ENCODE results near the gene BTN1A1. TPM values are rescaled to one million over a fixed set of nuclear protein-coding genes. Genes with fewer than 3 reads are reported as not detected.

The BTN1A1 gene
- total RNA-seq, 4 donors from 2014 or later: not detected

DNA sequence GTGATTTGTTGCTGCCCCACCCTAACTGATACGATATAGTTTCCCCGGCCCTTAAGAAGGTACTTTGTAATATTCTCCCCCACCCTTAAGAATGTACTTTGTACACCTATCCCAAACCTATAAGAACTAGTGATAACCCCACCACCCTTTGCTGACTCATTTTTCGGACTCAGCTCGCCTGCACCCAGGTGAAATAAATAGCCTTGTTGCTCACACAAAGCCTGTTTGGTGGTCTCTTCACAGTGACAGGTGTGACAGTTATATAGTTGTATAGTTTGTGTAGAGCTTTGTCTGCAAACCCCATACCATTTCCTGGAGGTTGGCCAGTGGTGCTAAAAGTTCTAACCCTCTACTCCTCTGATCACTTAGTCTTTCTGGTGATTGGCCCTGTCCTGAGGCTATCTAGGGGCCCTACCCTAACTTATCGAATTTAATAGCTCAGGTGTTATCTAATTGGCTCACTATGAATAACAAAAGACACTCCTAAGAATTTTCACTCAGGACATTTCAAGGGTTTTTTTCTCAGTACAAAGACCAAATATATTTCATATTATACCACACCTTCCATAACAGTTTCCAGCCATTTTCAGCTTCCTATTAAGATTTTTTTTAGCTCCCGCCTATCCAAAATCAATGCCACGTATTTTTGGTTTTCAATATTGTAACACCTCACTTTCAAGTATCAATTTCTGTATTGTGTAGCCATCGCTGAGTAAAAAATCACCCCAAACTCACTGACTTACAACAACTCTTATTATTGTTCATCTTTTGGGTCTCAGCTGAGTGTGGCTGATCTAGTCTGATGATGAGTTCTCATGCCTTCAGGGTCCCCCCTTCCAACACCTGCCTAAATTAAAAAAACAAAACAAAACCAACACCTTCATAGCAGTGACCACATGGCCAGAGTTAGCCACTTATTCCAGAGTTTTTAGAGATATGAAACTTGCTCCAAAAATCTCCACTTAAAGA, 9.8 kb upstream of the BTN1A1 start:
- DNase-seq: no peak
- Histone ChIP-seq H3K4me1 (no peaks in the 10 kb centered on the region), H3K27me3 (no peaks in the 10 kb centered on the region), H3K36me3 (no peaks in the 10 kb centered on the region), H3K4me3 (no peak overlapping the region), H3K9me3 (no peaks in the 10 kb centered on the region), H3K27ac (no peak overlapping the region)
- ATAC-seq: no peak
- TF ChIP-seq POLR2A (IDR thresholded peaks at IDR 0.05): no peak
- TF ChIP-seq, protein P1, sequence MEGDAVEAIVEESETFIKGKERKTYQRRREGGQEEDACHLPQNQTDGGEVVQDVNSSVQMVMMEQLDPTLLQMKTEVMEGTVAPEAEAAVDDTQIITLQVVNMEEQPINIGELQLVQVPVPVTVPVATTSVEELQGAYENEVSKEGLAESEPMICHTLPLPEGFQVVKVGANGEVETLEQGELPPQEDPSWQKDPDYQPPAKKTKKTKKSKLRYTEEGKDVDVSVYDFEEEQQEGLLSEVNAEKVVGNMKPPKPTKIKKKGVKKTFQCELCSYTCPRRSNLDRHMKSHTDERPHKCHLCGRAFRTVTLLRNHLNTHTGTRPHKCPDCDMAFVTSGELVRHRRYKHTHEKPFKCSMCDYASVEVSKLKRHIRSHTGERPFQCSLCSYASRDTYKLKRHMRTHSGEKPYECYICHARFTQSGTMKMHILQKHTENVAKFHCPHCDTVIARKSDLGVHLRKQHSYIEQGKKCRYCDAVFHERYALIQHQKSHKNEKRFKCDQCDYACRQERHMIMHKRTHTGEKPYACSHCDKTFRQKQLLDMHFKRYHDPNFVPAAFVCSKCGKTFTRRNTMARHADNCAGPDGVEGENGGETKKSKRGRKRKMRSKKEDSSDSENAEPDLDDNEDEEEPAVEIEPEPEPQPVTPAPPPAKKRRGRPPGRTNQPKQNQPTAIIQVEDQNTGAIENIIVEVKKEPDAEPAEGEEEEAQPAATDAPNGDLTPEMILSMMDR (IDR thresholded peaks at IDR 0.05 in 4 of 5, conservative IDR thresholded peaks at IDR 0.05 in 1 of 5): no peak
- intact Hi-C loops (cut with DNase I; ENCODE audit: low total_unique reads) (no loop called here), in situ Hi-C loops (cut with MboI; ENCODE audit: low sequenced_read_pairs in 4 of 4) (no loop called here)

DNA sequence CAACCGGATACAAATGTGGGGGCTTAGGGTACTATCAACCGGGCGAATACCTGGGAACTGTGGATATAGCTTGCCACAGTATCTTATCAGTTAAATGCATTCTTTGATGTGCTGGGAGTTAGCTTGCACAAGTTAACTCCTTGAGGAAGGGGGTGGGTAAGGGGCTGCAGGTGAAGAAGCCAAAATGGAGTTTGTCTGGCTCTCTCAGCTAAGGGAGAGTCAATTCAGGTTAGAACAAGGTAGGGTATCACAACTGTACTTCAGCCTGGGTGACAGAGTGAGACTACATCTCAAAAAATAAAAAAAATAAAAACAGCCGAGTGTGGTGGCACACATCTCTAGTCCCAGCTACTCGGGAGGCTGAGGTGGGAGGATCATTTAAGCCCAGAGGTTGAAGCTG, 8.5 kb upstream of the BTN1A1 start:
- intact Hi-C loops (cut with DNase I; ENCODE audit: low total_unique reads) (no loop called here), in situ Hi-C loops (cut with MboI; ENCODE audit: low sequenced_read_pairs in 4 of 4) (no loop called here)
- TF ChIP-seq POLR2A (IDR thresholded peaks at IDR 0.05): no peak
- TF ChIP-seq, protein P1 (IDR thresholded peaks at IDR 0.05 in 4 of 5, conservative IDR thresholded peaks at IDR 0.05 in 1 of 5): no peak
- no peaks in the 10 kb centered on the region for H3K9me3 ChIP-seq
- H3K27me3 ChIP-seq: no peaks in the 10 kb centered on the region
- H3K4me1 ChIP-seq: no peaks in the 10 kb centered on the region
- H3K36me3 ChIP-seq: no peaks in the 10 kb centered on the region
- no peak overlapping the region for H3K27ac ChIP-seq
- no peak for DNase-seq
- no peak for ATAC-seq
- H3K4me3 ChIP-seq: no peak overlapping the region

DNA sequence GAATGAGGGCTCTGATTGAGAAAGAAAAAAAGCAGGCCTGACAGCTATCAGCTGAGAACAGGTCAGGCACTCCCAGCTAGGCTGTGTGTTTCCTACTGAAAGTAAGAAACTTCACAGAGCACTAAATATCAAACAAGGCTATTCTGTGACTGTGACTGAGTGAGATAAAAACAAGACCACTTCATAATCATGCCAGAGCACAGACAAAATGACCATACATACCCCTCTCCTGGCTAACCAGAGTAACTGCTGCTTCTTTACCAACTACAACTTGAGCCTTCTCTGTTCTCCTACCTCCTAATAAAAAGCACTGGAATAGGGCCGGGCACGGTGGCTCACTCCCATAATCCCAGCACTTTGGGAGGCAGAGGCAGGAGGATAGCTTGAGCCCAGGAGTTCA, 6.8 kb upstream of the BTN1A1 start:
- TF ChIP-seq, protein P1 (IDR thresholded peaks at IDR 0.05 in 4 of 5, conservative IDR thresholded peaks at IDR 0.05 in 1 of 5): no peak
- TF ChIP-seq POLR2A (IDR thresholded peaks at IDR 0.05): no peak

DNA sequence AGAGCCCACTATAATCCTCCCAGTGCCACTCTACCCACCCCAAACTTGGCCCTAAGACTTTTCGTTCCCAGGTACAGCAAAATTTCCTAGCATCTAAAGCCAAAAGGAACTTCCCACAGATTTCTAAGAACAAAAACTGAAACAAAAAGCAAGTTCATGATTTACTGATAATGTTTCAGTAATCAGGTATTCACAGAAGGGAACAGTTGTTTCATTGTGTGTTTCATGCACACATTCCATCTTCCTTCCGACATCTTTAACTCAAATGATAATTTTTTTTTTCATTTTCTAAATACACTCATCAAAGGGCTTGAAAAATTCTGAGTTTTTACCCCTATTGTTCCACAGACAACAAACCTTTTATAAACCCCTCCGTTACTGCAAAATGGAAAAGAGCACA, 6.0 kb upstream of the BTN1A1 start:
- Histone ChIP-seq H3K4me3 (no peak overlapping the region), H3K27me3 (no peaks in the 10 kb centered on the region), H3K4me1 (no peaks in the 10 kb centered on the region), H3K9me3 (no peaks in the 10 kb centered on the region), H3K36me3 (no peaks in the 10 kb centered on the region), H3K27ac (no peak overlapping the region)
- DNase-seq (no peak), ATAC-seq (no peak)
- intact Hi-C loops (cut with DNase I; ENCODE audit: low total_unique reads) (no loop called here), in situ Hi-C loops (cut with MboI; ENCODE audit: low sequenced_read_pairs in 4 of 4) (no loop called here)
- TF ChIP-seq, protein P1 (IDR thresholded peaks at IDR 0.05 in 4 of 5, conservative IDR thresholded peaks at IDR 0.05 in 1 of 5): no peak
- TF ChIP-seq POLR2A (IDR thresholded peaks at IDR 0.05): no peak

More for the DNA sequence above, 6.8 kb upstream of the BTN1A1 start:
- intact Hi-C loops (cut with DNase I; ENCODE audit: low total_unique reads) (no loop called here), in situ Hi-C loops (cut with MboI; ENCODE audit: low sequenced_read_pairs in 4 of 4) (no loop called here)
- H3K27ac ChIP-seq: no peak overlapping the region
- no peaks in the 10 kb centered on the region for H3K4me1 ChIP-seq
- DNase-seq (no peak), ATAC-seq (no peak)
- H3K4me3 ChIP-seq: no peak overlapping the region
- H3K27me3 ChIP-seq: no peaks in the 10 kb centered on the region
- no peaks in the 10 kb centered on the region for H3K36me3 ChIP-seq
- H3K9me3 ChIP-seq: no peaks in the 10 kb centered on the region
